AG20443 (cell line): Measurements from ENCODE around the gene DUOXA2.

Experiments
- DNase-seq: peaks from one replicate; pipeline ENCODE4 v3.0.0; 2012; ENCODE audit warnings: low spot score, mixed read lengths

Gene DUOXA2

GRCh38 chr15:45162771-45163507 is 48.8 kb downstream of the DUOXA2 start:
- peak; percentile 92 for DNase-seq

GRCh38 chr15:45163508-45163856 is 49.4 kb downstream of the DUOXA2 start:
- DNase-seq: no peak

- DNase-seq: no peak
Measured at GRCh38 chr15:45164914-45165313, 50.8 kb downstream of the DUOXA2 start.

- no peak for DNase-seq
Measured at GRCh38 chr15:45165536-45165935, 51.4 kb downstream of the DUOXA2 start.

GRCh38 chr15:45166834-45167630 is 52.9 kb downstream of the DUOXA2 start:
- DNase-seq: peak; percentile 92

- DNase-seq: no peak
Measured at GRCh38 chr15:45167631-45168205, 53.6 kb downstream of the DUOXA2 start.
